ACC112 (cell line): ENCODE measurements around the gene NEK6.

Source experiments
- H2AFZ ChIP-seq: fragments of 200-600 bp; sonication (generic); one replicate; pipeline ENCODE4 v1.6.0; 2017; ENCODE audit warnings: antibody characterized with exemption, low read length; ENCODE audit not compliant: unreplicated experiment
- H3K27ac ChIP-seq: fragments of 200-600 bp; sonication (generic); 2 replicates; pipeline ENCODE4 v1.5.1; 2014; ENCODE audit warnings: low read depth, mild to moderate bottlenecking, antibody characterized with exemption, low read length, moderate library complexity
- H3K27me3 ChIP-seq: fragments of 200-600 bp; sonication (generic); 2 replicates; pipeline ENCODE4 v1.6.1; 2014; ENCODE audit warnings: mild to moderate bottlenecking, antibody characterized with exemption, low read length, moderate library complexity, mixed read lengths; ENCODE audit not compliant: insufficient read depth
- H3K36me3 ChIP-seq: fragments of 200-600 bp; sonication (generic); 2 replicates; pipeline ENCODE4 v1.6.1; 2016; ENCODE audit warnings: mild to moderate bottlenecking, antibody characterized with exemption, low read length, moderate library complexity, mixed read lengths; ENCODE audit not compliant: insufficient read depth
- H3K4me1 ChIP-seq: fragments of 200-600 bp; sonication (generic); one replicate; pipeline ENCODE4 v1.6.1; 2016; ENCODE audit warnings: low read length, mixed read lengths; ENCODE audit not compliant: insufficient read depth, unreplicated experiment, control insufficient read depth
- H3K4me3 ChIP-seq: fragments of 200-600 bp; sonication (generic); 2 replicates; pipeline ENCODE4 v1.5.1; 2014; ENCODE audit warnings: mild to moderate bottlenecking, low read depth, low read length
- H3K79me2 ChIP-seq: fragments of 200-600 bp; sonication (generic); one replicate; pipeline ENCODE4 v1.6.0; 2016; ENCODE audit warnings: low read length; ENCODE audit not compliant: control insufficient read depth, unreplicated experiment, insufficient read depth

NEK6 gene

DNA sequence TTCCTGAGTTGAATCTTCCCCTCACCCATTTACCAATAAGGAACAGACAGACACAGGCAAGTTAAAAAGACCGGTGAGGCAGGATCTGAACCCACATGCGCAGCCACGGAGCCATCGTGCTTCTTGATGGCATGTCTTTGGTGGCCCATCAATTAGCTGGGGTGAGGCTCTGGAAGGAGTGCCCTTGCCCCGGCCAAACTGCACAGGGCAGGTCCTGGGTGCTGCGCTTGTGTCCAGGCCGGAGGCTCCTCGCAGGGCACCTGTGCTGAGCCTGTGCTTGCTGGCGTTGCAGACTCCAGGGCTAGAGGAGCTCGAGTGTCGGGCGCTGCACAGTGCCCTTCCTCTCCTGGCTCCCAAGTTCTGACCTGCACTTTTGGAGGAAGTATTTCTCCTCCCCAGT, 91.1 kb downstream of the NEK6 start:
- Histone ChIP-seq H3K27ac (no peak overlapping the region), H3K27me3 (no peaks in the 10 kb centered on the region), H3K4me1 (no peaks in the 10 kb centered on the region), H3K4me3 (no peak overlapping the region), H3K36me3 (peaks cover 41% of the 10 kb centered on the region; the same call in 1 of the 2 replicates), H3K79me2 (no peaks in the 10 kb centered on the region), H2AFZ (no peak overlapping the region)

DNA sequence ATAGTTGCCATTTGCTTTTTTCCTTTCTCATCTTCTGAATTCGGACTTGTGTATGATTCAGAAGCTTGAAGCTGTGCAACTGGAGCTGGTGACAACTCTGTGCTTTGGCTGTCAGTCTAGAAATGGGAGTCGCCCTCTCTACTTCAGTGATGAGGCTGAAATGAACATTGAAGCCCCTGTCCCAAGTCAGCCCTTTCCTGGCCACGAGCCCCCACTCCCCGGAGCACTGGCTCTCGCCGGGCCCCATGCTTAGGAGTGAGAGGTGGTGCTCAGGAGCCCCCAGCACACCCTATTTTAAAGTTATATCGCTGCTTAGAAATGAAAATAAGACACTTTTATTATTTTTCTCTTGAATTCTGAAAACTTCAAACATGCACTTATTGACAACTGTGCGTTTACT, 91.5 kb downstream of the NEK6 start:
- Histone ChIP-seq H3K27me3 (no peaks in the 10 kb centered on the region), H3K36me3 (peaks cover 38% of the 10 kb centered on the region; the same call in 1 of the 2 replicates), H3K4me3 (no peak overlapping the region), H3K79me2 (no peaks in the 10 kb centered on the region), H3K4me1 (no peaks in the 10 kb centered on the region), H2AFZ (no peak overlapping the region), H3K27ac (no peak overlapping the region)

DNA sequence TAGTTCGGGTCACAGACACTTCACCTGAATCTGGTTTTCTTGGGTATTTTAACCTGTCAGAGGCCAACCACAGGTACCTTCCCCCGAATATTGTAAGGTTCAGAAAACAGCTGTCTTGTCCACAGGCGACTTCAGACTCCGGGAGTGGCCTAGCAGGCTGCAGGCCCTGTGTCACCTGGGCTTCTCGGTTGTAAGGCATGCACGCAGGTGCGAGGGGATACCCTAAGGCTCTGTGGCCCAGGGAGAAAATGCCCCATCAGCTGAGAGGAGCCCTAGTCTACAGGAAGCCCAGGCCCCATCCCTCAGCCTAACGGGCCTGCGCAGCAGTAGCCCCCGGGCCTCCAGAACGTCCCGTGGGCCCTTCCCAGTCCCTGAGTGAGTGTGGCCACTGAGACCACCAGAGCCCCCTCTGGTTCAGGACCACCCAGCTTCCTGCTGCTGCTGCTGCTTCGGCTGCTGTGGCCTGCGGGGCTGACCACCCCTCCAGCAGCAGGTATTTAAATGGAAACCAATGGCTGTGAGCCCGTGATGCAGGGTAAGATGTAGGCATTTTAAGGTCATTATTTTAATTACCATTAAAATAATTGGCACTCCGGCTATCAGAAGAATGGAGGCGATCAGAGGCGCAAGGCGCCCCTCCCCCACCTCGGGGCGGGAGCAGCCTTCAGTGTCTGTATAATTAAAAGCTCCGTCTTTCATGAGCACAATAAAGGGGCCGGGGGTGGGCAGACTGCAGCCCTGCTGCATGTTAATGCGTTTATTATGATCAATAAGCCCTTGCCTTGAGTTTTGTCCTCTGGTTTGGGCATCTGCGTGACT, 92.1 kb downstream of the NEK6 start:
- Histone ChIP-seq H2AFZ (no peak overlapping the region), H3K4me1 (no peaks in the 10 kb centered on the region), H3K27ac (no peak overlapping the region), H3K27me3 (no peaks in the 10 kb centered on the region), H3K79me2 (no peaks in the 10 kb centered on the region), H3K36me3 (peaks cover 38% of the 10 kb centered on the region; the same call in 1 of the 2 replicates), H3K4me3 (no peak overlapping the region)

- Histone ChIP-seq H3K79me2 (peaks cover 3% of the 10 kb centered on the region), H3K4me1 (no peaks in the 10 kb centered on the region), H3K36me3 (peaks cover 38% of the 10 kb centered on the region; the same call in 1 of the 2 replicates), H3K27ac (no peak overlapping the region), H3K4me3 (no peak overlapping the region), H3K27me3 (no peaks in the 10 kb centered on the region), H2AFZ (no peak overlapping the region)
These were observed 92.9 kb downstream of the NEK6 start for GRCh38 chr9:124350494-124351263.

GRCh38 chr9:124351672-124352468, 94.1 kb downstream of the NEK6 start:
- Histone ChIP-seq H3K4me1 (no peaks in the 10 kb centered on the region), H3K36me3 (peaks cover 38% of the 10 kb centered on the region; the same call in 1 of the 2 replicates), H3K27ac (no peak overlapping the region), H3K27me3 (no peaks in the 10 kb centered on the region), H3K79me2 (peaks cover 8% of the 10 kb centered on the region), H2AFZ (no peak overlapping the region), H3K4me3 (no peak overlapping the region)

- H3K27me3 ChIP-seq: no peaks in the 10 kb centered on the region
- no peaks in the 10 kb centered on the region for H3K4me1 ChIP-seq
- peak overlapping the region; percentile 68; the same call in 1 of the 2 replicates for H3K27ac ChIP-seq
- no peak overlapping the region for H2AFZ ChIP-seq
- H3K36me3 ChIP-seq: peaks cover 35% of the 10 kb centered on the region; the same call in 1 of the 2 replicates
- no peak overlapping the region for H3K4me3 ChIP-seq
- peaks cover 15% of the 10 kb centered on the region for H3K79me2 ChIP-seq
These were observed 94.9 kb downstream of the NEK6 start for GRCh38 chr9:124352616-124353015.

DNA sequence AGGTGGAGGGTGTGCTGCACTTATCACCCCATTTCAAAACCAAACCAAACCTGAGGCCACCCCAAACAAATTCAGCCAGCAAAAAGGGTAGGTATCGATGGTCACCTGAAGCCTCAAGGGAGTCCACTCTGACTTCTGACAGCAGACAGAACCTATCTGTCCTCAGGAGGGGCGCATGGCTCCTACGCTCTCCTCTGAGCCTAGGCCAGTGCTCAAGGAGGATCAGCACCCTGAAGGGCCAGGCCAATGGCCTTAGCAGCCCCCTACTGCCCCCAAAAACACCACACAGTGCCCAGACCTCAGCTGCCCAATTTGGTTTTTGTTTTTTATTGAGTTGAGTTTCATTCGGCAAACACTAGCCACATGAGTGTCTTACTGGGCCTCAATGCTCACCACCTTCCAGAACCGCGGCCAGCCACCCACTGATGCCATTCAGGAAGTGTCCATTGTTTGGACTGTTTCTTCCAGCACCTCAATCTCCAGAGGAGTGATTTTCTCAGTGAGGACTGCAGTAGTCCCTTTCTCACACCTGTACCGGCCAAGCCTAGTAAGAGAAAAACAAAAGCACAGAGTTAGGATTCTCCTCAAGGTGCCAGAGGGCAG, 95.5 kb downstream of the NEK6 start:
- Histone ChIP-seq H3K36me3 (peaks cover 32% of the 10 kb centered on the region; the same call in 1 of the 2 replicates), H2AFZ (no peak overlapping the region), H3K79me2 (peaks cover 21% of the 10 kb centered on the region), H3K4me3 (no peak overlapping the region), H3K4me1 (no peaks in the 10 kb centered on the region), H3K27me3 (no peaks in the 10 kb centered on the region), H3K27ac (peak overlapping the region; percentile 68; the same call in 1 of the 2 replicates)

GRCh38 chr9:124353811-124354274, 96.1 kb downstream of the NEK6 start:
- no peak overlapping the region for H2AFZ ChIP-seq
- H3K36me3 ChIP-seq: peaks cover 27% of the 10 kb centered on the region; the same call in 1 of the 2 replicates
- H3K4me3 ChIP-seq: no peak overlapping the region
- peak overlapping the region; percentile 68 for H3K27ac ChIP-seq
- no peaks in the 10 kb centered on the region for H3K27me3 ChIP-seq
- no peaks in the 10 kb centered on the region for H3K4me1 ChIP-seq
- H3K79me2 ChIP-seq: peaks cover 27% of the 10 kb centered on the region

DNA sequence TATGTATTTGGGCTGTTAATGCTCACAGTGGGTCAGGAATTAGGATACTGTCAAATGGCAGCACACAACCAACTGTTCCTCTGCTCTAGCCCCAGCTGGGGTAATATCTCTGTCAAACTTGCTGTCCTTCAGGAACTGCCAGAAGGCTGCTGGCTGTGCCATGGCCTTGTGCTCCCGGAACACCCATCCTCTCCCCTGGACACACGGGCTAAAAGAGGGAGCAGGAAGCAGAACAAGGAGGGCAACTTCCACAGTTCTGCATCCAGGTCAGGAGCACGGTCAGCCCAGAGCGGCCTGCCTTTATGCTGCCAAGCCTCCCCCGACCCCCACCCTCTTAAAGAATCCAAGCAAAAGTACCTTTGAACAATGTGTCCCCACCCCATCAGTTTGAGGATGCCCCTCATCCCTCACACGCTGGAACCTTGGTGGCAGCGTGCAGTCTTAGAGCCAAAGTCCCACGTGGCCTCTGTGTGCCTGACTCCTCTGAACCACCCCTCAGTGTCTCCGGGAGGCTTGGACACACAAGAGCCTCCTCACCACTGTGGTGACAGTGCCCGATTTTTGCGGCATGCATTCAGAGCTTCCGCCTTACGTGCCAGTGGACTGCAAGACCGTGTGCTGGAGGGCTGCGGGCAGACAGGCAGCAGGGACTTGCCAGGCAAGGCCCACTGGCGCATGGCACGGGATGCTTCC, 96.7 kb downstream of the NEK6 start:
- Histone ChIP-seq H3K27me3 (no peaks in the 10 kb centered on the region), H3K4me3 (no peak overlapping the region), H3K27ac (peak overlapping the region; percentile 68), H3K79me2 (peaks cover 32% of the 10 kb centered on the region), H3K36me3 (peaks cover 27% of the 10 kb centered on the region; the same call in 1 of the 2 replicates), H2AFZ (no peak overlapping the region), H3K4me1 (peaks cover 2% of the 10 kb centered on the region)
